ENCODE measurements around the gene RTN4IP1. TPM values are rescaled to one million over a fixed set of nuclear protein-coding genes. Genes with fewer than 3 reads are reported as not detected.

Gene RTN4IP1
- total RNA-seq, 2 donors from 2014 or later, result 7.1 to 8.9 TPM

- no peaks in the 10 kb centered on the region for H3K27me3 Mint-ChIP-seq (ENCODE audit: insufficient read depth)
- WGBS, 2 experiments (ENCODE audit: insufficient coverage in 1 of 2, insufficient read length in 1 of 2), result 74 to 85% methylated on average over 6 to 8 of the region's 8 CpGs
- no peaks in the 10 kb centered on the region for H3K36me3 Mint-ChIP-seq (ENCODE audit: low read depth)
- H3K27ac Mint-ChIP-seq, result no peak overlapping the region
- H3K4me3 Mint-ChIP-seq, result no peak overlapping the region
- H3K9me3 Mint-ChIP-seq, result no peaks in the 10 kb centered on the region
- Histone ChIP-seq H3K36me3 (ENCODE audit: control insufficient read depth, insufficient read depth, low read length) (no peaks in the 10 kb centered on the region), H3K4me3 (ENCODE audit: low read length) (no peak overlapping the region), H3K9ac (ENCODE audit: extremely low read depth, low read length, poor library complexity, severe bottlenecking) (no peak overlapping the region), H3K9me3 (ENCODE audit: control insufficient read depth, low read length) (no peaks in the 10 kb centered on the region), H3K27me3 (ENCODE audit: control insufficient read depth, insufficient read depth, low read length, poor library complexity, severe bottlenecking) (no peaks in the 10 kb centered on the region), H3K27ac (ENCODE audit: low read depth, low read length) (no peak overlapping the region), H3K4me1 (ENCODE audit: control insufficient read depth, insufficient read depth, low read length) (no peaks in the 10 kb centered on the region)
- DNase-seq, result no peak
- H3K4me1 Mint-ChIP-seq, result peaks cover 7% of the 10 kb centered on the region
- no peak for TF ChIP-seq CTCF (conservative IDR thresholded peaks at IDR 0.05)
Observed at GRCh38 chr6:106537662-106538061, 91.6 kb downstream of the RTN4IP1 start.

- Mint-ChIP-seq H3K27ac (no peak overlapping the region), H3K4me1 (peaks cover 7% of the 10 kb centered on the region), H3K9me3 (no peaks in the 10 kb centered on the region), H3K27me3 (ENCODE audit: insufficient read depth) (no peaks in the 10 kb centered on the region), H3K36me3 (ENCODE audit: low read depth) (no peaks in the 10 kb centered on the region), H3K4me3 (no peak overlapping the region)
- H3K9ac ChIP-seq (ENCODE audit: extremely low read depth, low read length, poor library complexity, severe bottlenecking), result no peak overlapping the region
- no peak for DNase-seq
- H3K36me3 ChIP-seq (ENCODE audit: control insufficient read depth, insufficient read depth, low read length), result no peaks in the 10 kb centered on the region
- no peak overlapping the region for H3K4me3 ChIP-seq (ENCODE audit: low read length)
- H3K27me3 ChIP-seq (ENCODE audit: control insufficient read depth, insufficient read depth, low read length, poor library complexity, severe bottlenecking), result no peaks in the 10 kb centered on the region
- H3K9me3 ChIP-seq (ENCODE audit: control insufficient read depth, low read length), result no peaks in the 10 kb centered on the region
- no peak overlapping the region for H3K27ac ChIP-seq (ENCODE audit: low read depth, low read length)
- no peaks in the 10 kb centered on the region for H3K4me1 ChIP-seq (ENCODE audit: control insufficient read depth, insufficient read depth, low read length)
- 88 to 100% methylated on average over 1 to 2 of the region's 2 CpGs for WGBS, 2 experiments (ENCODE audit: insufficient coverage in 1 of 2, insufficient read length in 1 of 2)
- no peak for TF ChIP-seq CTCF (conservative IDR thresholded peaks at IDR 0.05)
Observed at GRCh38 chr6:106536851-106537250, 92.4 kb downstream of the RTN4IP1 start.

- Histone ChIP-seq H3K4me1 (ENCODE audit: control insufficient read depth, insufficient read depth, low read length) (no peaks in the 10 kb centered on the region), H3K9ac (ENCODE audit: extremely low read depth, low read length, poor library complexity, severe bottlenecking) (no peak overlapping the region), H3K27me3 (ENCODE audit: control insufficient read depth, insufficient read depth, low read length, poor library complexity, severe bottlenecking) (no peaks in the 10 kb centered on the region), H3K36me3 (ENCODE audit: control insufficient read depth, insufficient read depth, low read length) (no peaks in the 10 kb centered on the region), H3K9me3 (ENCODE audit: control insufficient read depth, low read length) (no peaks in the 10 kb centered on the region), H3K27ac (ENCODE audit: low read depth, low read length) (no peak overlapping the region), H3K4me3 (ENCODE audit: low read length) (no peak overlapping the region)
- WGBS, 2 experiments (ENCODE audit: insufficient coverage in 1 of 2, insufficient read length in 1 of 2), result 100% methylated on average over 1 of the region's 1 CpG; no CpG with 5 or more reads in 1 of the 2 experiments
- no peaks in the 10 kb centered on the region for H3K9me3 Mint-ChIP-seq
- no peaks in the 10 kb centered on the region for H3K36me3 Mint-ChIP-seq (ENCODE audit: low read depth)
- H3K4me1 Mint-ChIP-seq, result peaks cover 7% of the 10 kb centered on the region
- H3K27ac Mint-ChIP-seq, result no peak overlapping the region
- no peaks in the 10 kb centered on the region for H3K27me3 Mint-ChIP-seq (ENCODE audit: insufficient read depth)
- no peak for TF ChIP-seq CTCF (conservative IDR thresholded peaks at IDR 0.05)
- DNase-seq, result no peak
- H3K4me3 Mint-ChIP-seq, result no peak overlapping the region
Observed at GRCh38 chr6:106536357-106536756, 92.9 kb downstream of the RTN4IP1 start.

Measured in endodermal cell (in vitro differentiated cells).